HFFc6 (cell line): Measurements from ENCODE around the gene DLGAP4. TPM values are rescaled to one million over a fixed set of nuclear protein-coding genes. Genes with fewer than 3 reads are reported as not detected.
A peak's percentile ranks its signal among the peaks of the same experiment; 100 is the strongest.
"Not testable (repeated sequence)": the region's sequence is repeated elsewhere in the genome, so short reads cannot be mapped to it uniquely, and the experiment has no call there.

Experiments used
- DNase-seq: peaks from one replicate; pipeline ENCODE4 v3.0.0-alpha.2; 2018
- H3K27ac Mint-ChIP-seq: 2 replicates; pipeline ENCODE4 v1.8.0; 2020; ENCODE audit warnings: mild to moderate bottlenecking, mixed read lengths
- H3K27me3 Mint-ChIP-seq: 2 replicates; pipeline ENCODE4 v1.8.0; 2021; ENCODE audit warnings: mild to moderate bottlenecking, moderate library complexity, mixed read lengths; ENCODE audit not compliant: insufficient read depth
- H3K36me3 Mint-ChIP-seq: 2 replicates; pipeline ENCODE4 v1.8.0; 2021; ENCODE audit warnings: low read depth, mixed read lengths
- H3K4me1 Mint-ChIP-seq: 2 replicates; pipeline ENCODE4 v1.8.0; 2020; ENCODE audit warnings: low read depth, mixed read lengths
- H3K4me3 Mint-ChIP-seq: 2 replicates; pipeline ENCODE4 v1.8.0; 2020; ENCODE audit warnings: mild to moderate bottlenecking, moderate library complexity, mixed read lengths
- H3K9me3 Mint-ChIP-seq: 2 replicates; pipeline ENCODE4 v1.8.0; 2020; ENCODE audit warnings: mild to moderate bottlenecking, mixed read lengths
- total RNA-seq, 6 experiments: library from RNA; stranded (reverse); fragmentation: NEBNext Ultra II Directional; extraction: Animal tissue kit (Norgen Biotek cat#: 25700); gene quantifications; 2 replicates in 1 of 6; 3 replicates in 5 of 6; pipeline ENCODE4 v1.2.3, GENCODE V29; 2021
- TF ChIP-seq, protein P1 (sequence below): fragments of 200-600 bp; sonication (generic); IDR thresholded peaks from 2 replicates; pipeline ENCODE4 v1.5.0; 2021; ENCODE audit warnings: antibody characterized with exemption, mild to moderate bottlenecking

DLGAP4 gene
- total RNA-seq, 6 experiments from 2014 or later, result 118 to 150 (median 140) TPM

- Mint-ChIP-seq H3K4me3 (no peak overlapping the region), H3K36me3 (no peaks in the 10 kb centered on the region), H3K4me1 (no peaks in the 10 kb centered on the region), H3K27ac (no peak overlapping the region), H3K9me3 (no peaks in the 10 kb centered on the region), H3K27me3 (peaks cover 53% of the 10 kb centered on the region)
- TF ChIP-seq, protein P1, sequence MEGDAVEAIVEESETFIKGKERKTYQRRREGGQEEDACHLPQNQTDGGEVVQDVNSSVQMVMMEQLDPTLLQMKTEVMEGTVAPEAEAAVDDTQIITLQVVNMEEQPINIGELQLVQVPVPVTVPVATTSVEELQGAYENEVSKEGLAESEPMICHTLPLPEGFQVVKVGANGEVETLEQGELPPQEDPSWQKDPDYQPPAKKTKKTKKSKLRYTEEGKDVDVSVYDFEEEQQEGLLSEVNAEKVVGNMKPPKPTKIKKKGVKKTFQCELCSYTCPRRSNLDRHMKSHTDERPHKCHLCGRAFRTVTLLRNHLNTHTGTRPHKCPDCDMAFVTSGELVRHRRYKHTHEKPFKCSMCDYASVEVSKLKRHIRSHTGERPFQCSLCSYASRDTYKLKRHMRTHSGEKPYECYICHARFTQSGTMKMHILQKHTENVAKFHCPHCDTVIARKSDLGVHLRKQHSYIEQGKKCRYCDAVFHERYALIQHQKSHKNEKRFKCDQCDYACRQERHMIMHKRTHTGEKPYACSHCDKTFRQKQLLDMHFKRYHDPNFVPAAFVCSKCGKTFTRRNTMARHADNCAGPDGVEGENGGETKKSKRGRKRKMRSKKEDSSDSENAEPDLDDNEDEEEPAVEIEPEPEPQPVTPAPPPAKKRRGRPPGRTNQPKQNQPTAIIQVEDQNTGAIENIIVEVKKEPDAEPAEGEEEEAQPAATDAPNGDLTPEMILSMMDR, result no peak
- DNase-seq, result no peak
Observed at GRCh38 chr20:36373089-36373488, 67.0 kb downstream of the DLGAP4 start.

DNA sequence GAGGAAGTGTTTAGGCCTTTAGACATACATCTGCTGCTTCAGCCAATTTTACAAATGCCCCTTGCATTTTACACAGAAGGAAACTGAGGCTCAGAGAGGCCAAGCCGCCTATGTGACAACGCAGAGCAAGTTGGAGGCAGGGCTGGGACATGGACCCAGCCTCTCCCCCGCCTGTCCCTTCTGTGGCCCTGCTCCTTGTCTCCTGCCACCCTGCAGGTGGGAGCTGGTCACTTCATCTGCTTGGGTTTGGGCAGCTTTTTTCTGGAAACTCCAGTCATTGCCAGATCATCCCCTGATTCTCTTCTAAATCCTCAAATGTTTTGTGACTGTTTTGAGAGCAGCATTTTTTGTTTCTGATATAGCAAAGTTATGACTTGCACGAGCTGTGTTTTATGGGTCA lies 68.9 kb downstream of the DLGAP4 start:
- no peak overlapping the region for H3K27ac Mint-ChIP-seq
- no peaks in the 10 kb centered on the region for H3K9me3 Mint-ChIP-seq
- no peaks in the 10 kb centered on the region for H3K4me1 Mint-ChIP-seq
- no peaks in the 10 kb centered on the region for H3K36me3 Mint-ChIP-seq
- no peak overlapping the region for H3K4me3 Mint-ChIP-seq
- H3K27me3 Mint-ChIP-seq, result peaks cover 57% of the 10 kb centered on the region
- TF ChIP-seq, protein P1, result no peak
- no peak for DNase-seq

DNA sequence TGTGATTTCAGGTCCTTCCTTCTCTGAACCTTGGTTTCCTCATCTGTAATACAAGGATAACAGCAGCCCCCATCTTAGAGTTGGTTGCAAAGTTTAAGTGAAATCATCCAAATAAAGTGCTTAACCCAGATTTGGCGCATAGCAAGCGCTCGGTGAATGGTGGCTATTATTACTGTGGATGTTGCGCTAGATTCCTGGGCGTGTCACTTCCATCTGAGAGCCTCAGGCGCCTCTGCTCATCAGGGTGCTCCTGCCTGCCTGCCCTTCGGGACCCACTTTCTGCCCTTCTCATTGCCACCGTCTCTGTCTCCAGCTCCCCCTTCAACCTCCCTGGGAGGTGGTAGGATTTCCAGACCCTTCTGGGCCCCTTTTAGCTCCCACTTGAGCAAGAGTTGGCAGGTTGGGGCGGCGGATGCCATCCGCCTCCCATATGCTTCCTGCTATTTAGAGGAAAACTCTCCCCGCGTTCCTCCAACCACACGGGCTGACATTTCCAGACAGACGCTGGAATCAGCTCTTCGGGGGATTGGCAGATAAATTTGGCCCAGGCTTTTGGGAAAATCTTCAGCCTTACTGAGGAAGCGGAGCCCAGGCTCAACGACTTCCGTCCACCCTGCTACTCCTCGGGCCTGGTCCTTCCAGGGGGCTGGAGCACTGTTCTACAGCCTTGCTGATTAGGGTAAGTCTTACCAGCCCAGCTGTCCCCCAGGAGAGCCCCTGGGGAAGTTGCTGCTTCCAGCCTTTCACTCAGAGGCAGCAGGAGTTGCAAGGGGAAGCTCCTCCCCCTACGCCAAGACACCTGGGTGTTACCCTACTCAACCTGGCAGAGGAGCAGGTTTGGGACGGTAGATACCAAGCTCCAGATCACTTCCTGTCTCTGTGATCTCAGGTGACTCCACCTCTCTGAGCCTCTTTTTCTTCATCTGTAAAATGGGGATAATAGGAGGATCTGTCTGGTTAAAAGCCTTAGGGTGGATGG lies 71.5 kb downstream of the DLGAP4 start:
- H3K4me1 Mint-ChIP-seq, result no peaks in the 10 kb centered on the region

DNA sequence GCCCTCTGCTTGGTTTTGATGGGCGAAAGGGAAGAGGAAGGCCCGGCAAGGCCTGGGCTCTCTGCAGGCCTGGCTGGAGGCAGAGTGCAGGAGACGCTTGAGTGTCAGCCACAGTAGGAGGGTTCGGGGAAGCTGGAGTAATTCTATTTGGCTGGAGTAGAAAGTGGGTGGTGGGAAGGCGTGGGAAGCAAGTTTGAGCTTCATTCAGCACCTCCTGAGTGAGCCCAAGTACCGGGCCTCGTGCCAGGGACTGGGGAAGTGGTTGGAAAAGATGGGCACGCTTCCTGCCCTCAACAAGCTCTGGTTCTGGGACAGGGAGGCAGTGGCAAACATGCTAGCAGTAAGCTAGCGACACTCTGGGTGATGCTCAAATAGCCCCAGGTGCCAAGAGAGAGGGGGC lies 72.5 kb downstream of the DLGAP4 start:
- H3K4me1 Mint-ChIP-seq, result no peaks in the 10 kb centered on the region
- peaks cover 40% of the 10 kb centered on the region for H3K27me3 Mint-ChIP-seq

More for the DNA sequence above, 71.5 kb downstream of the DLGAP4 start:
- TF ChIP-seq, protein P1, result no peak
- H3K27ac Mint-ChIP-seq, result no peak overlapping the region
- H3K27me3 Mint-ChIP-seq, result peaks cover 50% of the 10 kb centered on the region
- no peak for DNase-seq
- no peaks in the 10 kb centered on the region for H3K36me3 Mint-ChIP-seq
- no peak overlapping the region for H3K4me3 Mint-ChIP-seq
- H3K9me3 Mint-ChIP-seq, result no peaks in the 10 kb centered on the region

GRCh38 chr20:36379914-36380313 lies 73.8 kb downstream of the DLGAP4 start:
- H3K4me3 Mint-ChIP-seq, H3K27ac Mint-ChIP-seq, DNase-seq, H3K36me3 Mint-ChIP-seq, H3K9me3 Mint-ChIP-seq, H3K4me1 Mint-ChIP-seq: not testable (repeated sequence)
- H3K27me3 Mint-ChIP-seq, result peaks cover 35% of the 10 kb centered on the region

More for the DNA sequence above, 72.5 kb downstream of the DLGAP4 start:
- no peak overlapping the region for H3K4me3 Mint-ChIP-seq
- TF ChIP-seq, protein P1, result no peak
- no peak for DNase-seq
- no peak overlapping the region for H3K27ac Mint-ChIP-seq
- no peaks in the 10 kb centered on the region for H3K9me3 Mint-ChIP-seq
- no peaks in the 10 kb centered on the region for H3K36me3 Mint-ChIP-seq

DNA sequence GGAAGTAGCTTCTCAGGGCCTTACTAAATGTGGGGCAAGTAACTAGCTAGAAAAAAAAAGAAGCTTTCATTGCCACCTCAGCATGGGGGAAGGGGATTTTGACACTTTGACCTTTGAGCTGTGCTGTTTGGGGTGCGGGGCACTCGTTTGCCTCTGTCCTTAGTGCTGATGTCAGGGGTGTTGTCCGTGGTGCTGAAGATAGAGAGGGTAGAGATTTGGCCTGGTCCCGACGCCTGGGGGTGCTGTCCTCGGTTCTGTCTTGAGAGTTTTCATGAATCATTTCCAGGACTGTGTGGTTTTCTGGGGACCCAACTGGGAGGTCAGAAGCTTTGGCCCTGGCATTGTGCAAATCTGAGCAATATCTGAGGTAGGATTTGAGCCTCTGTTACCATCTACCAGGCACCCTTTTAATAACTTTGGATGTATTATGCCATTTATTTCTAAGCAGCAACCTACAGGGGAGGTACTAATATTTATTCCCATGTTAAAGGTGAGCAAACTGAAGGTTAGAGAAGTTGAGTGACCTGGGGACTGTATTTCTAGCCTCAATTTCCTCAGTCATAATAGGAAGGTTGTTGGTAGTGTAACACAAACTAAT lies 78.0 kb downstream of the DLGAP4 start:
- DNase-seq, result peak; percentile 20
- peaks cover 28% of the 10 kb centered on the region for H3K27me3 Mint-ChIP-seq
- no peaks in the 10 kb centered on the region for H3K9me3 Mint-ChIP-seq
- no peak overlapping the region for H3K27ac Mint-ChIP-seq
- no peaks in the 10 kb centered on the region for H3K4me1 Mint-ChIP-seq
- no peaks in the 10 kb centered on the region for H3K36me3 Mint-ChIP-seq
- TF ChIP-seq, protein P1, result peak; percentile 29; the same call in 1 of the 2 replicates
- no peak overlapping the region for H3K4me3 Mint-ChIP-seq
